GM19099 (cell line): Measurements from ENCODE around the gene PPFIA3.

Experiments used
- POLR2A ChIP-seq: IDR thresholded peaks from 3 replicates; pipeline ENCODE4 v1.6.1; 2011; ENCODE audit warnings: low read depth; ENCODE audit not compliant: insufficient read length; ENCODE audit errors: extremely low read depth

Gene PPFIA3

DNA sequence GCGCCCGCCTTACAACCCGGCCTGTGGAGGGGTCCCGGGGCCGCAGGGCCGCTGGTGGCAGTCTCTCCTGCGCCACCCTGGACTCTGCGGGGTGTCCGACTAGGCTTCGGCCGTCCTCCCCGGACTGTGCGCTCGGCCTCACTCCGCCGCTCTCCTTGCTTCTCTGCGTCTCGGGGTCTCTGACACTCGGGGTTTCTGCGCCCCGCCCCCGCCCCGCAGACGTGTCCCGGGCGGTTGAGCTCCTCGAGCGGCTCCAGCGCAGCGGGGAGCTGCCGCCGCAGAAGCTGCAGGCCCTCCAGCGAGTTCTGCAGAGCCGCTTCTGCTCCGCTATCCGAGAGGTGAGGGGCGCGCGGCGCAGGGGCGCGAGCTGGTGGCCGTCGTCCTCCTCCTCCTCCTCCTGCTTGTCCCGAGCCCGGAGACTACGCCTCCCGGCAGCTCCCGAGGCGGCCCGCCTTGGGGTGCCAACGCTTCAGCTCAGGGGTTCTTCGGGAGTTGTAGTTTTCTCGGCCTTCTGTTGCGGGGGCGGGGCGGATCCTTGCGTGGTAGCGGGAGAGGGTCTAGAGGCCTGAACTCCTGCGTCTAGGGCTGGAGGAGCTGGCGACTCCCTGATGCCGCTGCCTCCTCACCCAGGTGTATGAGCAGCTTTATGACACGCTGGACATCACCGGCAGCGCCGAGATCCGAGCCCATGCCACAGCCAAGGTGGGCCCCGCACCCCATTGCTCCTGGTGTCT is 4.5 kb upstream of the PPFIA3 start:
- no peak for TF ChIP-seq POLR2A

DNA sequence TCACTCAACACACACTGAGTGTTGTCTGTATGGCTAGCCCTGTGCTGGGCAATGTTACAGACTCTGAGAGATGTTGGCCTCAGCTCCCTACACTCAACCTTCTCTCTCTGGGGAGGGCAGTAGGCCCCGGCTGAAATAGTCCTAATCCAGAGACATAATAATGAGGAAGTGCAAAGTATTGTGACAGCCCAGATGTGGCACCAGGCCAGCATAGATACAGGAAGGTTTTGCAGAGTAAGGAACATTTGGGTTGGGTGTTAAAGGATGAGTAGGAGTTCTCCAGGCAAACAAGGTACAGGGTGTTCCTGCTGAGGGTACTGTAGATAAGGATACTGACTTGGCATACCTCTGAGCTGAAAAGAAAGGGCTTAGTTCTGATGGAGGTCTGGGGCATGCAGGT is 2.8 kb upstream of the PPFIA3 start:
- no peak for TF ChIP-seq POLR2A

DNA sequence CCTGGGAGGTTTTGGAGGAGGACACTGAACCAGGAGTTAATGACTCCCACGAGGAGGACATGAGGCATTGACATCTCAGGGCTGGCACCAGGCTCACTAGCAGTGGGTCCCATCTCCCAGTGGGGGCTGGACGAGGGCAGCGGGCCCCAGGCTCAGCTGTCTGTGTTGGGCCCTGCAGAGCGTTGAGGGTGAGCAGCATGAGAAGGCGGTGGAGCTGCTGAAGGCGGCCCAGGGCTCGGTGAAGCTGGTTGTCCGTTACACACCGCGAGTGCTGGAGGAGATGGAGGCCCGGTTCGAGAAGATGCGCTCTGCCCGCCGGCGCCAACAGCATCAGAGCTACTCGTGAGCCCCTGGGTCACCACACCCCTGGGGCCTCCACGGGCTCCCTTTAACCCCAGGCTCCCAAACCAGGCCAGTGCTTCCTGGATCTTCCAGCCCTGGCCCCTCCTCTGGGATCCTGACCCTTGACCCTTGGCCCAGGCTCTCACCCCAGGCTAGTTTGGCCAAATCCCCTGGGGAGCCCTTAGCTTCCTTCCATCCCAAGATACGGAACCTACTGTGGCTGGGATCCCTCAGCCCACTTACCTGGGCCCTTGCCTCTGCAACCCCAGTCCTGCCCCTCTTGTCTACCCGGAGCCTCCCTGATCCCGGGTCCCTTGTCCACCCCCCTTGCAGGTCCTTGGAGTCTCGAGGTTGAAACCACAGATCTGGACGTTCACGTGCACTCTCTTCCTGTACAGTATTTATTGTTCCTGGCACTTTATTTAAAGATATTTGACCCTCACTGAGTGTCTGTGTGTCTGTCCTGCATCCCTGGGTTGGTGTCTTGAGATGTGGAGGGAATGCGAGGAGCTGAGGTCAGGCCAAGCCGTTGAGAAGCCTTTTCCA is 1.4 kb upstream of the PPFIA3 start:
- no peak for TF ChIP-seq POLR2A

DNA sequence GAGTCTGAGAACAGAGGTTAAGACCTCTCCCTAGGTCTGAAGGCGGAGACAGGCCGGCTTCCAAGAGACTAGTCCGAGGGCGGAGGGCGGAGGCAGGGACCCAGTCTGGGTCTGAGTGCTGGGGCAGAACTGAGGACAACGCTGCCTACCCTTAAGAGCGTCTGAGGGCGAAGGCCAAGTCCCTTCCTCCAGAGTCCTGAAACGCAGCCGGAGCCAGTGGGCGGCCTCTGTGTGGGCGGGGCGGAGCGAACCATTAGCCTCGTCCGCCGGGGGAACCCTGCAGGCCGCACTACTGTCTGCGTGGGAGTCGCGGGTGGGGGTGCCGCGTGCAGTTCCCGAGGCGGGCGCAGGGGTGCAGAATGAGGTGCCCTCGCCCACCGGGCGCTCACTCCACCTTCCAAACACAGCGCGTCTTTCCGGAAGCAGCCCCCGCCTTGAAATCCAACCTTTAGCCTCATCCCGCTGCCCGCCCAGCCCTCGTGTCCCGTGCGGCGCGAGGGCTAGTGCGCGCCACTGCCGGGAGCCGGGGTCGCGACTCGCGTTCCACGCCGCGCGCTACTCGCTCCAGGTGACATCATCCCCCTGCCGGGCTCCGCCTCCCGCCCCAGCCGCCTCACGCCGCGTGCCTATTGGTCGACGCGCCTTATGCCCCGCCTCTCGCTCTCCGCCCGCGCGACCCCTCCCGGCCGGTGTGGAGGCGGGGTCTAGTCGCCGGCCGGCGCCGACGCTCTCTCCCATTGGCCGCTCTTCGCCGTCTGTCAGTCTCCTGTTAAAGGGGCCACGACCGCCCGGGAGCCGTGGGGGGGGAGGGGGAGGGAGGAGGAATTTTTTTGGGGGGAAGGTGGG is 556 bp upstream of the PPFIA3 start, which contains the start of gene C19orf73:
TSS of gene C19orf73 (minus strand) at position 579 of the 846 bp plus-strand sequence. CDS start at position 458, 121 bp downstream.
- TF ChIP-seq POLR2A: peak; percentile 73

DNA sequence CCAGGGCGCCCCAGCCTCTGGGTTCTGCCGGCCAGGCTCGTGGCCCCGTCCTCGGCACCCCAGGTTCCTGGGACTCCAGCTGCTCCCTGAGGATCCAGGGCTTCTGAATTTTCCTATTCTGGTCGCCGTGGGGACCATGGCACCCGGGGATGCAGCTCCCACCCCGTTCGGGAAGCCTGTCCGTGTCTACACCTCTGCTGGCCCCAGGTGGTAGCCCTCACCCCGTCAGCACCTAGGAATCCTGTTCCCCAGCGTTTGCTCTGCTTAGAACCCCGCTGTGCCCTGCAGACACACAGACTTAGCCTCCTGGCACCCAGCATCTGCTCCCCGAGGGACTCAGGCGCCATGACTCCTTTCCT is 960 bp downstream of the PPFIA3 start:
- no peak for TF ChIP-seq POLR2A

DNA sequence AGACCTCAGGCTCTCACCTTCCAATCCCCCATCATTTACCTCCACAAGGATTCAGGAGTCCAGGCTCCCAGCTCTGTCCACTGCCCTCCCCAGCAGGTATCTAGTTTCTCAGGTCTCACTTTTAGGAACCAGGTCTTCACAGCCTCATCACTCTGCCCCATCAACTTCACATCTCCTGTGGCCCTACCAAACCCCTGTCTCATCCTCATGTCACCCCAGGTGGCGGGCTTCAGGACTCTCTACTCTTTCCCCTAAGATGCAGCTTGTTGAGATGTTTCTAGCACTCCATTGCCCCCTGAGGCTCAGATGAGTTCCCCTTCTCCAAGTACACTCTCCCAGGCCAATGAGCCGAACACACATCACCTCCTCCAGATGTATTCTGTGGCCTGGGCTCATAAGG is 1.5 kb downstream of the PPFIA3 start:
- TF ChIP-seq POLR2A: no peak

DNA sequence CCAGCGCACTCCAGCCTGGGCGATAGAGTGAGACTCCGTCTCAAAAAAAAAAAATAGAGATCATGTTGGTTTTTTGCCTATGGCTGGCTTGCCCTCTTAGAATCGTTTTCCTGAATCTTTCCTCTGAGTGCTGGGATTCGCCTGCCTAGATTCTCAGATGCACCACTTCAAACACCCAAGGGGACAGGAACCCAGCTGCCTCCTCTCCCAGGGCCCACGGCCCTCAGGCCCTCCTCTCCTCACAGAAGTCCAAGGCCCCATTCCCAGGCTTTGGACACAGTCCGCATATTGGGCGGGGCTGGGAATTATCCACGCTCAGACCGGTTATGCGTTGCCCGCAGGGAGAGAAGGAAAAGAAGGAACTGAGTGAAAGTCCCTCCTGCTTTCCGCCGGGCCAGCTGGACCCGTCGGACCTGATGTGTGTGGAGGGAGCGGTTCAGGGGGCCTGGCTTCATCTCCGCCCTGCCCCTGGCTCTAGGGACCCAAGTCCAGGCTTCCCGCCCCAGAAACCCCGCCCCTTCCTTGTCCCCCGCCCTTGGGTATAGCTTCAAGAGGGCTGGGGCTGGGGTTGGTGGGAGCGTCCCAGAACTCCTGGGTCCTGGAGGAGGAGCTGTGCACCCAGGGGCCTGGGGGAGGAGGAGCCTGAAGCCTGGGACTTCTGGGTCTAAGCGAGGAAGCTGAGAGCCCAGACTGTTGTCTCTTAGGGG is 5.8 kb downstream of the PPFIA3 start:
- TF ChIP-seq POLR2A: no peak

DNA sequence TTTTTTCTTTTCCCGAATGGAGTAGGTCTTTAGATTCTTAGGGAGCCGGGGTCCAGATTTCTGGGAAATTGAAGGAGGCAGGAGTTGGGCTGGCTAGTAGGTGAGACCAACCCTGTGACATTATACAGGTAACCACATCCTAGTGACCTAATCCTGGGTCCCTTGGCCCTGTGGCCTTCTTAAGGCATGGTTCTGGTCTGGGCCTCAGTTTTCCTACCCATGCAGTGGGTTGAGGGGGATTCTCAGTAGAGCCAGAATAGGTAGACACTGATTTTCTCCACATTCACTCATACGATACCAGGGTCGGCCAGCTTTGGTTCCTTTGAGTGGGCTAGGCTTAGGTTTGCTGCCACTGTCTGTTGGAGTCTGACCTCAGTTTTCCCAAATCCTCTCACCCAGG is 7.2 kb downstream of the PPFIA3 start:
- TF ChIP-seq POLR2A: no peak

DNA sequence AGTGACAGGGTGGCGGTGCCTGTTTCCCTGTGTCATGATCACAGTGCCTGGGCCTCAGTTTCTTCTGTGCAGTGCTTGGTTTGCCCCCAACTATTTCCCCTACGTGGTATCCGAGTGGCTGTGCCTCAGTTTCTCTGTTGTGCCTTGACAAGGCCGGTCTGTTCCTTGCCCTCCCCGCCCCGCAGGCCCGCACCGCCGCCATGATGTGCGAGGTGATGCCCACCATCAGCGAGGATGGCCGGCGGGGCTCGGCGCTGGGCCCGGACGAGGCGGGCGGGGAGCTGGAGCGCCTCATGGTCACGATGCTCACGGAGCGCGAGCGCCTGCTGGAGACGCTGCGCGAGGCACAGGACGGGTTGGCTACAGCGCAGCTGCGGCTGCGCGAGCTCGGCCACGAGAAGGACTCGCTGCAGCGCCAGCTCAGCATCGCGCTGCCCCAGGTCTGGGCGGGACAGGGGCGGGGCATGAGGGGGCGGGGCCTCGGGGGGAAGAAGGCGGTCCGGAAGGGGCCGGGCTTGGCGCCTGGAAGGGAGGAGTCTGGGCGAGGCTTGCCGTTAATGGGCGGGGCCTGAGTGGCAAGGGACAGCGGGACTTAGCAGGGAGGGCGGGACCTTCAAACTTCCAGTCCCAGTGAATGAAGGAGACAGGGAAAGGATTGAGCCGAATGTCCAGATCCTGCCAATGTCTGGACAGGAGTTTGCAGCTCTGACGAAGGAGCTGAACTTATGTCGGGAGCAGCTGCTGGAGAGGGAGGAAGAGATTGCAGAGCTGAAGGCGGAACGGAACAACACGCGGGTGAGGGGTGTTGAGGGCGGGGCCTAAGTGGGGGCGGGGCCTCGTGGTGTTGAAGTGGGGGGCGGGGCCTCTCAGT is 8.6 kb downstream of the PPFIA3 start:
- peak; percentile 43 for TF ChIP-seq POLR2A

DNA sequence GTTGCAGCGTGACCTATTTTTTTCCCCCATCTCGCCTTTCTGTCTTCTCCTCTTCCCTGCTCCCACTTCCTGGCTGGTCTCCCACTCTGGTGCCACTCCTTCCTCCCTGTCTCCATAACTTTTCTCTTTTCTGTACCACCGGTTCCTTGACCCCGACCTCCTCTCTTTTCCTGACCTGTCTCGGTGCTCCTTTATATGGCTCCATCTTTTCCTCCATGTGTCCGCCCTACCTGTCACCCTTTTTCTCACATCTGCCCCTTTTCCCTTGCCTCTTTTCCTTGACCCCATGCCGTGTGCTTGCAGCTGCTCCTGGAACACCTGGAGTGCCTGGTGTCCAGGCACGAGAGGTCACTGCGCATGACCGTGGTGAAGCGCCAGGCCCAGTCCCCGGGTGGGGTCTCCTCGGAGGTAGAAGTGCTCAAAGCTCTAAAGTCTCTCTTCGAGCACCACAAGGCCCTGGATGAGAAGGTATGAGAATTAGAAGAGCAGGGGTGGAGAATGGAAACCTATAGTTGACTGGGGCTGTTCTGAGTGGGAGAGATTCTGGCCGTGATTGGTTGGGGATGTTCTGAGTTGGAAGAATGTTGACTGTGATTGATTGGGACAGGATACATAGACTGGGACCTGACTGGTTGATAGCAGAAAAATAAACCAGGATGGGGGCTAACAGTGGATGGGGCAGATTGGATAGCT is 9.3 kb downstream of the PPFIA3 start:
- TF ChIP-seq POLR2A: no peak

DNA sequence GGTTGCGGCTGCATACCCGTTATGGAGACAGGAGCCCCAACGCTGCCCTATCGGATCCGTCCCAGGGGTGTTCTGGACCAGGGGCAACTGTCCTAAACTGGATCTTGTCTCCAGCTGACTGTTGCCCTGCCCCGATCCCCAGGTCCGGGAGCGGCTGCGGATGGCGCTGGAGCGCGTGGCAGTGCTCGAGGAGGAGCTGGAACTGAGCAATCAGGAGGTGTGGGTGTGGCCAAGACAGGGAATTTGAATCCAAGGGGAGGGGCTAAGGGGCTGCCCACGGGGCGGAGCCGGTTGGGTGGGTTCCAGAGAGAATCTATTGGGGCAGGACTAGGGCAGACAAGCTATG is 9.9 kb downstream of the PPFIA3 start:
- no peak for TF ChIP-seq POLR2A

DNA sequence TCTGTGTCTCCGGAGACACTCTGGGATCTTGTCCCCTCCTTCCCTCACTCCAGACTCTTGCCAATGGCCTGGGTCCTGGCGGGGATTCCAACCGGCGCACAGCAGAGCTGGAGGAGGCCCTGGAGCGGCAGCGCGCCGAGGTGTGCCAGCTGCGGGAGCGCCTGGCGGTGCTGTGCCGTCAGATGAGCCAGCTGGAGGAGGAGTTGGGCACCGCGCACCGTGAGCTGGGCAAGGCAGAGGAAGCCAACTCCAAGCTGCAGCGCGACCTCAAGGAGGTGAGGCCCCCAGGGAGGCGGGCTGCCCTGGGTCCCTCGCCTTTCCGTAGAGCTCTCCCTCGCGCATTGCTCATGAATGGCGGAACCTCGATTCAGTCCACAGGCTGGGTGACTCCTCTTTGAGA is 11.0 kb downstream of the PPFIA3 start:
- no peak for TF ChIP-seq POLR2A

DNA sequence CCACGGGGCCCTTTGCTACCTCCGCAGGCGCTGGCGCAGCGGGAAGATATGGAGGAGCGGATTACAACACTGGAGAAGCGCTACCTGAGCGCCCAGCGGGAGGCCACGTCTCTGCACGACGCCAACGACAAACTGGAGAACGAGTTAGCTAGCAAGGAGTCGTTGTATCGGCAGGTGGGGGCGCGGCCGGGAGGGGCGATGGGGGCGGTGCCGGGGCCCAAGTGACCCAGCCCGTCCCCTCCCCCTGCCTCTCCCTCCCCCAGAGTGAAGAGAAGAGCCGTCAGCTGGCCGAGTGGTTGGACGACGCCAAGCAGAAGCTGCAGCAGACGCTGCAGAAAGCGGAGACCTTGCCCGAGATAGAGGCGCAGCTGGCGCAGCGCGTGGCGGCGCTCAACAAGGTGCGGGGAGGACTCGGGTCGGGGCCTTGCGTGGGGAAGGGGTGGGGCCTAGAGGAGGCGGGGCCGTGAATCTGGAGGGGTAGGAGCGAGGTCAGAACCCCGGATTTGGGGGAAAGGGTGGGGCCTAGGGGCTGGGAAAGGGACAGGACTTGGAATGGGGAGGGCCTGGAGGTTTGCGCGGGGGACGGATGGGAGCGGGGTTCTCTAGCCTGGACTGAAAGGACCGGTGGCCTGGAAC is 13.7 kb downstream of the PPFIA3 start:
- TF ChIP-seq POLR2A: no peak
